GM21526 (cell line): ENCODE data around the gene NAT16.

Source experiments
- ATAC-seq: cut with Tn5 transposase; IDR thresholded peaks from one replicate; pipeline ENCODE4 v1.9.1; 2021; ENCODE audit warnings: moderate library complexity; ENCODE audit not compliant: unreplicated experiment, low FRiP score

Gene NAT16

DNA sequence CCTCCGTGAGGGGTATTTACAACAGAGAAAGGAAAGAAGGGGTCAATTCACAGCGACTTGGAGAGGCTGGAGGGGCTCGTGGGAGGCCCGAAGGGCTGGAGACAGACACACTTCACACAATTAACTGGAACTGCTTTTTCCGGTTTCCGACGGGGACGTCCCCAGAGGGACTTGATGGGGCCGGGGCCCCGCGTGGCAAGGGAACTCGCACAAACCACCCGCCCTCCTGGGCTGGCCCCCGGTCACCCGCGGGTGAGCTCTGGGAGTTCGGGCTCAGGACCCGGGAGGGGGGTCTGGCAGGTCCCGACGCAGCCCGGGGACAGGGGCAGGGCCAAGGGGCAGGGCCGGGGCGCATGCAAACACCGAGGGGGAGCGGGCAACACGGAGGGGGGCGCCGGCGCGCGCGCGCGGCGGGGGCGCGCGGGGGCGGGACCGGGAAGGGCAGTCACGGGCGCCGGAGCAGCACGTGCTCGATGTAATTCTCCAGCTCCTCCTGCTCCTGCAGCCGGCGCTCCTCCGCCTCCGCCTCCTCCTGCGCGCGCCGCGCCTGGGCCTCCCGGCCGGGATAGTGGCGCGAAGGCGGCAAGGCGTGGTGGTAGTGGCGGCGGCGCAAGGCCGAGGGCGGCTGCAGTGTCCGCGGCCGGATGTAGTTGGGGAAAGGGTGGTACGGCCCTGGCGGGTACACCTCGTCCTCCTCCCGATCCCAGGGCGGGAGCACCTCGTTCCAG is 17.4 kb downstream of the NAT16 start:
- ATAC-seq = no peak

DNA sequence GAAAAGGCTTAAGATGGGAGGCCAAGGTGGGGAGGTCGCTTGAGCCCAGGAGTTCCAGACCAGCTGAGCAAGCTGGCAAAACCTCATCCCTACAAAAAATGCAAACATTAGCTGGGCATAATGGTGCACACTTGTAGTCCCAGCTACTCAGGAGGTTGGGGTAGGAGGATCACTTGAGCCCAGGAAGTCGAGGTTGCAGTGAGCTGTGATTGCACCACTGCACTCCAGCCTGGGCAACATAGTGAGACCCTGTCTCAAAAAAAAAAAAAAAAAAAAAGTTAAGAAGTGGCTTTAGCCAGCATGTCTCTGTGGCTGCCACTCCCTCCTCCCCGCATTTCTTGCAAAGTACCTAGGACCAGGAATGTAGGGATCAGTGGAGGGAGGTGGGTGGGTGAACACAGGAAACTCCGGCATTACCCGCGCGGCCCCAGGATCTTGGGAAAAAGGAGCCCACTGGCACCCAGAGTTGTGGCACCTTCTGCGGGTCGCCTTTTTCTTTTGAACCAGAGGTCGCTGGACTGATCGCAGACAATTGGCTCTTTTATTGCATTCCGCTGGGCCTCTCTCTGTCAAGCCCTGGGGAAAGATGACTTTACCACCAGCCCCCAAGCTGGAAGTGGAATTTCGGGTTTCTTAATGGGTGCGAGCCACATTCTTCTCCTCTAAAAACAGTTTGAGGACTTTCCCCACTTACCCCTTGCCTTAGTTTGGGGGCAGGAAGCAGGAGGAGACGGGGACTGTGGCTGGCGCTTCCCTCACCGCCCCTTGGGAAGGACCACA is 18.2 kb downstream of the NAT16 start:
- no peak for ATAC-seq

DNA sequence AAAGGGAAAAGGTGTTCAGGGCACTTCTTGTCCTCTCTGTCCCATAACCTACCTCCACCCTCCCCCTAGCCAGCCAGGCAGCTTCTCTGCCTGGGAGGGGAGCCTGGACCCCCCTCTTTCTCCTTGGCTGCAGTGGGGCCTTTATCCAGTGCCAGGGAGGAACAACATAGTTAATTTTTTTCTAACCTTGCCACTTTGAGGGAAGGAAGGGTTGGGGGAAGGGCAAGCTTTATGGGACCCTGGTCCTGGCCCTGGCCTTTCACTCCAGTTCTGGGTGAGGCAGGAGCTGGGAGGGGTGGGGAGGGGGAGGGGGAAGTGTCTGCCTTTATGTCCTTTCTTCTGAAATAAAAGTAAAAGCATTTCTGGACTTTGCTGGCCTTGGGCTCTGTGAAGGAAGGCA is 19.2 kb downstream of the NAT16 start:
- ATAC-seq = no peak

DNA sequence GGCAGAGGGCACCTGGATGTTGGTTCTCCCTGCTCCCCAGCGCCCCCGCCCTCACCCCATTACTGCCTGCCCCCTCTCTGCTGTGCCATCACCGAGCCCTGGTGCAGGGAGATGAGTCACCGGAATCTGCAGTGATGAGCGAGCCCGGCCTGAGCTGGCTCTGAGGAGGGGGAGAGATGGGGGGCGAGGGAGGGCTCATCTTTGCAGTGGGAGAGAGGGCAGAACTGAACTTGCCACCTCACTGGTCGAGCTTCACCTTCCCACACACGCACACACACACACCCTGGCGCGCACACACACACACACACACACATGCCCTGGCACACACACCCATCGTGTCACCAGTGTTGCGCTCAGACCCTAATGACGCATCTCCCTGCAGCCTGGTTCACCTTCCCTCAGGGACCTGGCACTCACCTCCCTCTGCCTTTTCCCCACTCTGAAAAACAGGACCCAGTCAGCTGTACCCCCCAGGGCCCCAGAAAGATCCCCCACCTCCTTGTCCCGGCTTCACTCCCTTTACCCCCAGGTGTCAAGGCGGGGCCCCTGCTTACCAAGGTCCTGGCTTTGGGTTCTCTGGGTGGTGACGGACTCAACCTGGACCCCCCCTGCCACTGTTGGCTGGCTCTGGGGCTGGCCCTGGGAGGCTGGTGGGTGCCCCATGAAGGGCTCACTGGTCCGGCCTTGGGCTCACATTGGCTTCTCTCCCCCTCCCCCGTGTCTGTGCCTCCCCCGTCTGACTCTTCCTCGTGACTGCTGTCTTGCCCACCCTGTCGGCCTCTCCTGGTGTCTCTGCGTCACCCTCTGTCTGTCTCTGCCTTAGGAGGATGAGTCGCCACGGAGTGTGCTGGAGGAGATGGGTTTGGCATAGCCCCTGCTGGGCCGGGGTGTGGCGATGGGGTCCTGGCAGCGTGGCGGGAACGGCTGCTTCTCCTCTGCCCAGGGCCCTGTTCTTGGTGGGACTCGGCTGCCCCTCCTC is 20.1 kb downstream of the NAT16 start:
- no peak for ATAC-seq

DNA sequence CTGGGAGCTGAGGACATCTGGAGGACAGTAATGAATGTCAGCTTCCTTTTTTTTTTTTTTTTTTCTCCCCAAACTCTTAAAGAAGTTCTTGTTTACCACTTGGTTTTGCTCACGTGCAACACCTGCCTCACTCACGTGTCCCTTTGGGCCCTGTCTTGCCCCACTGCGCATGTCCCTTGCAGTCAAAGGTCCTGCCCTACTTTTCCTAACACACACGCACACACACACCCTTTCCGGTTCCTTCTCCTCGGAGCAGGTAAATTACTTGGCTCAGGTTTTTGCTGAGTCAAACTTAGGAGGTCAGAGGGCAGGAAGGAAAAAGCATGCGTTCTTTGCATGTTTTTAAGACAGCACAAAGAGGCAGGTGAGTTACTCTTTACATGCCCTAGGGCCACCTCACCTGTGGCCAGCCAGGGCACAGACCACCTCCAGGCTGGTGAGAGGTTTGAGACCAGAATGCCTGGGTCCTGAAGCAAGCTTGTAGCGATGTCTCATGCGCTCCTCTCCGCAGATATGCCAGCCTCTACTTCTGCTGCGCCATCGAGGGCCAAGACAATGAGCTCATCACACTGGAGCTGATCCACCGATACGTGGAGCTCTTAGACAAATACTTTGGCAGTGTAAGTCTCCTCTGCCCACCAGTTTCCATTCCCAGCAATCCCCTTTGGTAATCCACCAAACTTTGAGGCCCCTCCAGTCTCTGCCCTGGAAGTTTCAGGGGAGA is 23.1 kb downstream of the NAT16 start:
- no peak for ATAC-seq

DNA sequence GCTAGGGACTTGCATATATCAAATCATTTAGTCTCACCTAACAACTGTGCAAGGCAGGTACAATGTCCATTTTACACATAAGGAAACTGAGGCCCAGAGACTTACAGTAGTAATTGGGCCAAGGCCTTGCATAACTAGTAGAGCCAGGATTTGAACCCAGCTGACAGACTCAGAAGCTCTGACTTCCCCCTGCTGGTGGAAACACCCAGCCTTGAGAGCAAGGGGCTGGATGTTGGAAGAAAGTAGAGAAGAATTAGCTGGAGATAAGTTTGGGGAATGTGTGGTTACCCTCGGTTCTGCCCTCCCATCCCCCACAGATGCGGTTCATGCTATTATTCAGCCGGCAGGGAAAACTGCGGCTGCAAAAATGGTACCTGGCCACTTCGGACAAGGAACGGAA is 23.8 kb downstream of the NAT16 start:
- no peak for ATAC-seq

DNA sequence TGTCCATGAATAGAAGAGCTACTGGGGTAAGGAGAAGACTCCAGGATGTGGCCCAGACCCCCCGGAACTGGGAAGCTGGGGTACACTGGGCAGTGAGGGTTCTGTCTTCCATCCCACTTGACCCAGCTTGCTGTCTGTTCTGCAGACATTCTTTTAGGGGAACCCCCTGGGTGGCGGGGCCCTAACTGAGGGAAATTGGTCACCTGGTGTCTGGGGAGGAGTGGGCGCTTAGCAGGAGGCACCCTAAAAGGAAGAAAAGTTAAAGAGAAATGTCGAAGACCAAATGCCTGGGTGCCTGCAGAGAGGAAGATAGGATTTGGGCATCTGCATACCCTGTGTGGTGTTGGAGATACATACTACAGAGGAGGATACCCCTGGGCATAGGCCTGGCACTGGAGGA is 24.8 kb downstream of the NAT16 start:
- no peak for ATAC-seq

DNA sequence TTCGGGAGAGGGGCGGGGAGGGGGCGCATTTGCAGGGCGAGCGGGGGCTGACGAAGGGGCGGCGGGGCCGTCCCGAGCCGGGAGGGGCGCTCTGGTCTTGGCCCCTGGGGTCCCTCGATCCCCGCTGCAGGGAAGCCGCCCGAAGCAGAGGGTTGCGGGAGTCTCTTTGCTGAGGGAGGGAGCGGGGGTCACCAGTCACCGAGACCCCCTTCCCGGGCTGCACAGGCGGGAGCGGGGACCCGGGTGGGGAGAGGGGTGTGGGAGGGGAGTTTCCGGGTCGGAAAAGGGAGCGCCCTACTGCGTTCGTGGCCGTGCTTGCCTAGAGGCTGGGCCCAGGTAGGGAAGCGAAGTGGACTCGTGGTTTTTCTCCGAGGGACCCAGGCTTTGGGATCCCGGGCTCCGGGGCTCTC is 25.4 kb downstream of the NAT16 start:
- ATAC-seq = no peak

DNA sequence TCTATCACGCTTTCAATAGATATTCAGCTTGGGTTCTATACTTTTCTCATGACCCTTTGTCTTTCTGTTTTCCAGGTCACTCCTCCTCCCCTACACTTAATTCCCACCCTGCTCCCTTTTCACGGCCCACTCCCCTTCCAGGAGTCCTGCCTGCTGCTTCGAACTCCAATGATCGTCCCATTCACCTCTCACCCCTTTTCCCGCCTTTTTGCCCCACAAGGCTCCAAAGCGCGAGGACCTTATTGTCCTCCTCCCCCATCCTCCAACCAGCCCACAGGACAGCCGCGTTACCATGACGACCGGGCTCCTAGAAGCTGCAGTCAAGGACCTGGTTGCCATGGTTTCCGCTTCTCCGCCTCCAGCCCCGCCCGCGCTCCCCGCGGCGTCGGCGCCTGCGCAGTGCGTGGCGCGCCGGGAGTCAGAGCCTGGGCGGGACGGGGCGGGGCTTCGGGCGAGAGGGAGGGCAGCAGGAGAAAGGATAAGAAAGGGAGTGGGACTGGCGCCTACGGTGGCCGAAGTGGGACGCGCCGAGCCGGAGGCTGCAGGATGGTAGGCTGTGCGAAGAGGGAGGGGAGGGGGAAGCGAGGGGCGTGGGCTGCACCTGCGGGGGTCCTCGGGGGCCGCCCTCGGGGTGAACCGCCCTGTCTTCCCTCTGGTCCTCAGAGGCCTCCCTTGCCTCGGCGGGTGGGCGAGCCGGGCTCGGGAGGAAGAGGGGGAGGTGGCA is 26.0 kb downstream of the NAT16 start, which contains the start of gene AP1S1:
TSS of gene AP1S1 (plus strand) at position 508 of the 724 bp plus-strand sequence. CDS start at position 547, 39 bp downstream.
- ATAC-seq = no peak

DNA sequence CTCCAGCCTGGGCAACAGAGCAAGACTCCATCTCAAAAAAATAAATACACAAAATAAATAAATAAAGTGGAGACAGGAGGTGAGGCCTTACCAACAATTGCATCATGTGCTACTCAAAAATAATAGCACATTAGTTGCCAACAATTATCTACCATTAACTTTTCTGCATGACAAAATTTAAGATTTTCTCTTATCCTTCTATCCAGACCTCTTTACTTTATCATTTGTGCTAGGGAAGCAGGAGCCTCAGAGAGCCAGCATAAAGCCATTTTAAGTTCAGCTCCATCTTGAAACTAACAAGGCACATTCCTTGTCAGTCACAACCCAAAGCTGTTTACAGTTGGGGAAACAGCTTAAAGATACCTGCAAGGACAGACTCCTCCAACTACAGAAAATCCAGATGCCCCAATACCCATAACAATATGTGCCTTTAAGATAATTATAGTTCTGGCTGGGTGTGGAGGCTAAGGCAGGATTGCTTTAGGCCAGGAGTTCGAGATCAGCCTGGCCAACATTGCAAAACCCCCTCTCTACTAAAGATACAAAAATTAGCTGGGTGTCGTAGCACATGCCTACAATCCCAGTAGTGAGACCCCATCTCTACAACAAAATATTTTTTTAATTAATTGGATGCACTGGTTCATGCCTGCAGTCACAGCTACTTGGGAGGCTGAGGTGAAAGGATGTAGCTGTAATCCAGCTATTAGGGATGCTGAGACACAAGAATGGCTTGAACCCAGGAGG is 28.0 kb downstream of the NAT16 start:
- no peak for ATAC-seq

DNA sequence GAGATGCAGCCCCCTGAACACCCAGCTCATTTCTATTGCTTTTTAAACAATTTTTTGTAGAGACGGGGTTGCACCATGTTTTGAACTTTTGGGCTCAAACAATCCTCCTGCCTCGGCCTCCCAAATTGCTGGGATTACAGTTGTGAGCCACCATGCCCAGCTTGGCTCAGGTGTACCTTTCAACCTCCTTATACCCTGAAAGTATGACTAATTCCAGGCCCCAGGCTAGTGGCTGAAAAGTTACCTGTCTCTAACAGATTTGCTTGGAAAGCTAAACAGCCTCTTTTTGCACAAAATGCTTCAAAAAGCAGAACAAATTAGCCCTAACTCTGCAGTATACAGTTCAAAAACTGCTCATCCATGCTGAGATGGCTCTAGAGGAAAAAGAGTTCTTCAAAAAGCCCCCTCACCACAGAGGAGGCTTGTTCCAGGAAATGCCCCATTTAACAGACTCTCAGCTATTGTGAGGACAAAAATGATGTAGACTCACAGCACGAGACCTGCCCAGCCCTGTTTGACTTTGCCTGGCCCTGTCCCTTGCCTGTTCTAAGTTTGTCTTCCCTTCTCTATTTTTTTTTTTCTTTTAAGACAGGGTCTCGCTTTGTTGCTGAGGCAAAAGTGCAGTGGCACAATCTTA is 39.2 kb downstream of the NAT16 start:
- ATAC-seq = no peak

DNA sequence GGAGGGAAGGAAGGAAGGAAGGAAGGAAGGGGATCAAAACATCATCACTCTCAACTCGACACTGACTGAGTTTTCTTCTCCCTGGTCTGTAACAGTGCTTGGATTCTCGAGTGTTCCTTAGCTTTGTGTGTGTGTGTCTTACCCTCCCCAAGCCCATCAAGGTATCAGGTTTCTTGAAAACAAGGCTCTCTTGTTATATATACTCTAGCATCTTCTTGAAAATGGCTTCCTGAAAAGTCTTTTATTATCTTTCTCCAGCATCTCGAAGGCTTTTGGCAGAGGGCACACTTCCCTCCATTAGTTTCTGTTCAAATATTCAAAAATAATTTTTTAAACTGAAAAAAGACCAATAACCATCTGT is 39.8 kb downstream of the NAT16 start:
- ATAC-seq = no peak

DNA sequence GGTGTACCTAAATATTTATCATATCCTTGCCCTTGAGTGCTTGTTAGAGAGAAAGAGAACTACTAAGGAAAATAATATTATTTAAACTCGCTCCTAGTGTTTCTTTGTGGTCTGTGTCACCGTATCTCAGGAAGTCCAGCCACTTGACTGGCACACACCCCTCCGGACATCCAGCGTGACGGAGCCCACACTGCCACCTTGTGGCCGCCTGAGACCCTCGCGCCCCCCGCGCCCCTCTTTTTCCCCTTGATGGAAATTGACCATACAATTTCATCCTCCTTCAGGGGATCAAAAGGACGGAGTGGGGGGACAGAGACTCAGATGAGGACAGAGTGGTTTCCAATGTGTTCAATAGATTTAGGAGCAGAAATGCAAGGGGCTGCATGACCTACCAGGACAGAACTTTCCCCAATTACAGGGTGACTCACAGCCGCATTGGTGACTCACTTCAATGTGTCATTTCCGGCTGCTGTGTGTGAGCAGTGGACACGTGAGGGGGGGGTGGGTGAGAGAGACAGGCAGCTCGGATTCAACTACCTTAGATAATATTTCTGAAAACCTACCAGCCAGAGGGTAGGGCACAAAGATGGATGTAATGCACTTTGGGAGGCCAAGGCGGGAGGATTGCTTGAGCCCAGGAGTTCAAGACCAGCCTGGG is 41.8 kb downstream of the NAT16 start:
- ATAC-seq = no peak

DNA sequence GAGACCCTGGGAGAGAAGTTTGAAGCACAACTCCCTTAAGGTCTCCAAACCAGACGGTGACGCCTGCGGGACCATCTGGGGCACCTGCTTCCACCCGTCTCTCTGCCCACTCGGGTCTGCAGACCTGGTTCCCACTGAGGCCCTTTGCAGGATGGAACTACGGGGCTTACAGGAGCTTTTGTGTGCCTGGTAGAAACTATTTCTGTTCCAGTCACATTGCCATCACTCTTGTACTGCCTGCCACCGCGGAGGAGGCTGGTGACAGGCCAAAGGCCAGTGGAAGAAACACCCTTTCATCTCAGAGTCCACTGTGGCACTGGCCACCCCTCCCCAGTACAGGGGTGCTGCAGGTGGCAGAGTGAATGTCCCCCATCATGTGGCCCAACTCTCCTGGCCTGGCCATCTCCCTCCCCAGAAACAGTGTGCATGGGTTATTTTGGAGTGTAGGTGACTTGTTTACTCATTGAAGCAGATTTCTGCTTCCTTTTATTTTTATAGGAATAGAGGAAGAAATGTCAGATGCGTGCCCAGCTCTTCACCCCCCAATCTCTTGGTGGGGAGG is 42.4 kb downstream of the NAT16 start:
- ATAC-seq = no peak

DNA sequence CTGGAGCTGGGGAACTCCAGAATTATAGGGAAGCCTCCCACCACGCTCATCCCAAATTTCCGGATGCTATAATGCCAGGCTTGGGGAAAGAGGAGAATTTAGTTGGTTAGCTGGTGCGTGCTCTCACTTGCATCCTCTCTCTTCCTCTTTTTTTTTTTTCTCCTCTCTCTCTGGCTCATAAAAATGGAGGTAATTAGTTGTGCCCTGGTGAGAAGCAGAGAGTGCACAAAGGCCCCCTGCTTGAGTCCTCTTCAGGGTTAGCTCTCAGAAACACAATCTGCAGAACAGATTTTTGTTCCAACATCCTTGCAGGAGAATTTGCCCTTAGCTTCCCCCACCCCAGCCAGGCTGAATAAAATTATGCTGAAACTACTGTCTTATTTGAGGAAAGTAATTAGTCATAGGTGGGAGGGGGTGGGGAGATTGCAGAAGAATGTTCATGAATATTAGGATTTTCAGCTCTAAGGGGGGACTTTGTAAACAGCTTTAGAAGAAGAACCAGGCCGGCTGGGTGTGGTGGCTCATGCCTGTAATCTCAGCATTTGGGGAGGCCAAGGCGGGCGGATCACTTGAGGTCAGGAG is 45.6 kb downstream of the NAT16 start:
- ATAC-seq = no peak

DNA sequence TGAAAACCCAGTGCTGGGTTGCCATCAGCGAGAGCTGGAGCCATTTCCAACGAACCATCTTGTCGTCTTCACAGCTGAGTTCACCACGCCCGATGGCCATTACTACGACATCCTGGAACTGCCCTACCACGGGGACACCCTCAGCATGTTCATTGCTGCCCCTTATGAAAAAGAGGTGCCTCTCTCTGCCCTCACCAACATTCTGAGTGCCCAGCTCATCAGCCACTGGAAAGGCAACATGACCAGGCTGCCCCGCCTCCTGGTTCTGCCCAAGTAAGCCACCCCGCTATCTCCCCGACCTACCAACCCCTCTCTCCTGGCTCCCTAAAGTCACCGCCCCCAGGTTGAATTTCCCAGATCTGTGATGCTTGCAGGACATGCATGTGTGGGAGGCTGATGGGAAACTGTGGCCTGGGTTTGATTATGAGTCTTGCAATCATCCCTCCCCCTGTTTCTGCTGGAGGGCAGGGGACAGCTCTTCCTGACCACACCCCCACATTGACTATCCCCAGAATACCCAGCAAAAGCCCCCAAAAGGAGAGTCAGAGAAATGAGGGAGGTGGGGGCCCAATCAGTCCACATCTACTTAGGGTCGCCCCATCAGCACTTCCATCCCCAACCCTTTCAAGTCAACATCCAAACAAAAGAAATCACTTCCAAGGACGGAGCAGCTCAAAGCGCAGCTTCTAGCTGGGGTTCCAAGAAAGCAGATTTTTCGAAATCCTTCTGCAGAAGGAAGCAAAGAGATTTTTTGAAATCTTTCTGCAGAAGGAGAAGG is 46.3 kb downstream of the NAT16 start:
- no peak for ATAC-seq
